Karpas-422 (cell line): ENCODE measurements around the gene TP53INP2. TPM values are rescaled to one million over a fixed set of nuclear protein-coding genes. Genes with fewer than 3 reads are reported as not detected.
A peak's percentile ranks its signal among the peaks of the same experiment; 100 is the strongest.

Experiments used
- DNase-seq: peaks from one replicate; pipeline ENCODE4 v3.0.0-alpha.2; 2015
- H2AFZ ChIP-seq: fragments of 200-600 bp; sonication (generic); 2 replicates; pipeline ENCODE4 v1.6.1; 2014; ENCODE audit warnings: antibody characterized with exemption, low read length, mixed read lengths
- H3K27ac ChIP-seq: fragments of 200-600 bp; sonication (generic); 2 replicates; pipeline ENCODE4 v1.5.1; 2014; ENCODE audit warnings: mild to moderate bottlenecking, low read length, moderate library complexity
- H3K27me3 ChIP-seq: fragments of 200-600 bp; sonication (generic); 2 replicates; pipeline ENCODE4 v1.6.1; 2014; ENCODE audit warnings: low read length, mixed read lengths
- H3K36me3 ChIP-seq: fragments of 200-600 bp; sonication (generic); 2 replicates; pipeline ENCODE4 v1.6.1; 2014; ENCODE audit warnings: low read length, mixed read lengths; ENCODE audit not compliant: insufficient read depth
- H3K4me1 ChIP-seq: fragments of 200-600 bp; sonication (generic); 2 replicates; pipeline ENCODE4 v1.6.1; 2014; ENCODE audit warnings: mild to moderate bottlenecking, low read length, mixed read lengths
- H3K4me2 ChIP-seq: fragments of 200-600 bp; sonication (generic); 2 replicates; pipeline ENCODE4 v1.6.1; 2014; ENCODE audit warnings: low read length, low read depth, mild to moderate bottlenecking; ENCODE audit not compliant: poor library complexity, severe bottlenecking
- H3K4me3 ChIP-seq: fragments of 200-600 bp; sonication (generic); 2 replicates; pipeline ENCODE4 v1.5.1; 2014; ENCODE audit warnings: mild to moderate bottlenecking, antibody characterized with exemption, low read length, mixed read lengths
- H3K79me2 ChIP-seq: fragments of 200-600 bp; sonication (generic); 2 replicates; pipeline ENCODE4 v1.6.1; 2014; ENCODE audit warnings: mild to moderate bottlenecking, low read length, mixed read lengths
- H3K9ac ChIP-seq: fragments of 200-600 bp; sonication (generic); 2 replicates; pipeline ENCODE4 v1.6.0; 2014; ENCODE audit warnings: low read length
- H3K9me2 ChIP-seq: fragments of 200-600 bp; sonication (generic), shearing (Covaris generic); replicated peaks from 2 replicates; pipeline ENCODE4 v1.6.0; 2014; ENCODE audit warnings: mild to moderate bottlenecking, low read length, moderate library complexity; ENCODE audit not compliant: insufficient read depth
- H3K9me3 ChIP-seq: fragments of 300-700, 200-600 bp; sonication (generic); 2 replicates; pipeline ENCODE4 v1.6.1; 2014; ENCODE audit warnings: low read length, mixed read lengths
- H4K20me1 ChIP-seq: fragments of 200-600 bp; sonication (generic); 2 replicates; pipeline ENCODE4 v1.6.1; 2014; ENCODE audit warnings: mild to moderate bottlenecking, antibody characterized with exemption, low read length, low read depth; ENCODE audit not compliant: insufficient read depth
- total RNA-seq: library from RNA; depleted of rRNA; stranded (reverse); fragments of >200 nt; shearing (Covaris generic); gene quantifications from 2 replicates; pipeline ENCODE4 v1.2.3, GENCODE V29; 2014; ENCODE audit warnings: low replicate concordance

The TP53INP2 gene
- total RNA-seq, 1 experiment from 2014 or later = 8.1 TPM

- 0 out of 2 replicates have a peak overlapping the region, but pooled peaks have one; percentile 95 for H2AFZ ChIP-seq
- H3K4me2 ChIP-seq = peak overlapping the region; percentile 98
- peak overlapping the region; percentile 77 for H3K4me3 ChIP-seq
- no peaks in the 10 kb centered on the region for H3K9me2 ChIP-seq
- H3K9ac ChIP-seq = peak overlapping the region; percentile 76; the same call in 1 of the 2 replicates
- no peak for DNase-seq
- no peaks in the 10 kb centered on the region for H3K79me2 ChIP-seq
- no peaks in the 10 kb centered on the region for H4K20me1 ChIP-seq
- no peaks in the 10 kb centered on the region for H3K27me3 ChIP-seq
- H3K9me3 ChIP-seq = no peaks in the 10 kb centered on the region
- peaks cover 31% of the 10 kb centered on the region for H3K4me1 ChIP-seq
- H3K36me3 ChIP-seq = no peaks in the 10 kb centered on the region
- H3K27ac ChIP-seq = no peak overlapping the region
Measured at GRCh38 chr20:34703061-34703423, 1.1 kb upstream of the TP53INP2 start.

GRCh38 chr20:34703424-34704176, 544 bp upstream of the TP53INP2 start:
- no peaks in the 10 kb centered on the region for H3K27me3 ChIP-seq
- peak overlapping the region; percentile 77 for H3K4me3 ChIP-seq
- peak overlapping the region; percentile 76 for H3K9ac ChIP-seq
- no peaks in the 10 kb centered on the region for H3K9me2 ChIP-seq
- H3K4me2 ChIP-seq = peak overlapping the region; percentile 98
- peaks cover 36% of the 10 kb centered on the region for H3K4me1 ChIP-seq
- H3K36me3 ChIP-seq = no peaks in the 10 kb centered on the region
- no peak overlapping the region for H3K27ac ChIP-seq
- H3K9me3 ChIP-seq = no peaks in the 10 kb centered on the region
- DNase-seq = peak; percentile 59
- no peaks in the 10 kb centered on the region for H3K79me2 ChIP-seq
- no peaks in the 10 kb centered on the region for H4K20me1 ChIP-seq
- H2AFZ ChIP-seq = peak overlapping the region; percentile 95

GRCh38 chr20:34705008-34705396, 858 bp downstream of the TP53INP2 start:
- Histone ChIP-seq H4K20me1 (no peaks in the 10 kb centered on the region), H3K9me3 (no peaks in the 10 kb centered on the region), H3K27me3 (no peaks in the 10 kb centered on the region), H2AFZ (peak overlapping the region; percentile 81; the same call in 1 of the 2 replicates), H3K4me3 (peak overlapping the region; percentile 77), H3K27ac (peak overlapping the region; percentile 65), H3K79me2 (no peaks in the 10 kb centered on the region), H3K9ac (peak overlapping the region; percentile 76), H3K9me2 (no peaks in the 10 kb centered on the region), H3K4me1 (peaks cover 38% of the 10 kb centered on the region), H3K36me3 (no peaks in the 10 kb centered on the region), H3K4me2 (peak overlapping the region; percentile 98)
- DNase-seq = peak; percentile 65

GRCh38 chr20:34705397-34706301, 1.5 kb downstream of the TP53INP2 start:
- Histone ChIP-seq H3K9me2 (no peaks in the 10 kb centered on the region), H3K4me3 (peak overlapping the region; percentile 77), H2AFZ (no peak overlapping the region), H3K27ac (peak overlapping the region; percentile 65; the same call in 1 of the 2 replicates), H4K20me1 (no peaks in the 10 kb centered on the region), H3K9ac (peak overlapping the region; percentile 76), H3K79me2 (no peaks in the 10 kb centered on the region), H3K4me1 (peaks cover 45% of the 10 kb centered on the region), H3K27me3 (no peaks in the 10 kb centered on the region), H3K36me3 (no peaks in the 10 kb centered on the region), H3K9me3 (no peaks in the 10 kb centered on the region), H3K4me2 (peak overlapping the region; percentile 98)
- DNase-seq = peak; percentile 72

- Histone ChIP-seq H3K9me2 (no peaks in the 10 kb centered on the region), H3K79me2 (no peaks in the 10 kb centered on the region), H2AFZ (no peak overlapping the region), H3K4me2 (peak overlapping the region; percentile 98), H3K9ac (peak overlapping the region; percentile 76; the same call in 1 of the 2 replicates), H3K4me1 (peaks cover 52% of the 10 kb centered on the region), H3K27me3 (no peaks in the 10 kb centered on the region), H3K4me3 (no peak overlapping the region), H3K9me3 (no peaks in the 10 kb centered on the region), H4K20me1 (no peaks in the 10 kb centered on the region; the same call in 1 of the 2 replicates), H3K27ac (no peak overlapping the region), H3K36me3 (no peaks in the 10 kb centered on the region)
- no peak for DNase-seq
Measured at GRCh38 chr20:34706302-34706875, 2.2 kb downstream of the TP53INP2 start.

- Histone ChIP-seq H3K27ac (no peak overlapping the region), H3K9ac (no peak overlapping the region), H3K4me1 (peaks cover 60% of the 10 kb centered on the region), H3K9me2 (no peaks in the 10 kb centered on the region), H3K36me3 (no peaks in the 10 kb centered on the region), H2AFZ (no peak overlapping the region), H3K4me2 (no peak overlapping the region), H3K4me3 (no peak overlapping the region), H4K20me1 (no peaks in the 10 kb centered on the region; the same call in 1 of the 2 replicates), H3K9me3 (no peaks in the 10 kb centered on the region), H3K79me2 (no peaks in the 10 kb centered on the region), H3K27me3 (no peaks in the 10 kb centered on the region)
- DNase-seq = no peak
Measured at GRCh38 chr20:34706912-34707784, 3.0 kb downstream of the TP53INP2 start.

GRCh38 chr20:34708621-34709043, 4.5 kb downstream of the TP53INP2 start:
- no peaks in the 10 kb centered on the region; the same call in 1 of the 2 replicates for H4K20me1 ChIP-seq
- peak overlapping the region; percentile 87 for H3K9ac ChIP-seq
- H3K4me2 ChIP-seq = peak overlapping the region; percentile 86
- no peaks in the 10 kb centered on the region for H3K79me2 ChIP-seq
- peak overlapping the region; percentile 75; the same call in 1 of the 2 replicates for H2AFZ ChIP-seq
- H3K36me3 ChIP-seq = no peaks in the 10 kb centered on the region
- no peaks in the 10 kb centered on the region for H3K9me3 ChIP-seq
- no peaks in the 10 kb centered on the region for H3K9me2 ChIP-seq
- H3K4me1 ChIP-seq = peaks cover 57% of the 10 kb centered on the region
- peak overlapping the region; percentile 73 for H3K27ac ChIP-seq
- no peaks in the 10 kb centered on the region for H3K27me3 ChIP-seq
- H3K4me3 ChIP-seq = peak overlapping the region; percentile 87
- peak; percentile 81 for DNase-seq
